Glutamatergic neuron (in vitro differentiated cells): ENCODE measurements around the gene TDRD9. TPM values are rescaled to one million over a fixed set of nuclear protein-coding genes. Genes with fewer than 3 reads are reported as not detected.
A peak's percentile ranks its signal among the peaks of the same experiment; 100 is the strongest.

Experiments used
- DNase-seq: peaks from one replicate; pipeline ENCODE4 v3.0.0; 2022
- H3K27ac Mint-ChIP-seq: one replicate; pipeline ENCODE4 v1.8.0; 2020; ENCODE audit warnings: mild to moderate bottlenecking, mixed read lengths, inconsistent platforms; ENCODE audit not compliant: unreplicated experiment
- H3K27me3 Mint-ChIP-seq: one replicate; pipeline ENCODE4 v1.8.0; 2020; ENCODE audit warnings: mild to moderate bottlenecking, moderate library complexity, mixed read lengths, inconsistent platforms; ENCODE audit not compliant: unreplicated experiment
- H3K36me3 Mint-ChIP-seq: one replicate; pipeline ENCODE4 v1.8.0; 2020; ENCODE audit warnings: mild to moderate bottlenecking, mixed read lengths, inconsistent platforms; ENCODE audit not compliant: unreplicated experiment
- H3K4me1 Mint-ChIP-seq: one replicate; pipeline ENCODE4 v1.8.0; 2020; ENCODE audit warnings: mild to moderate bottlenecking, low read depth, mixed read lengths, inconsistent platforms; ENCODE audit not compliant: unreplicated experiment
- H3K4me3 Mint-ChIP-seq: one replicate; pipeline ENCODE4 v1.8.0; 2020; ENCODE audit warnings: mild to moderate bottlenecking, mixed read lengths, inconsistent platforms; ENCODE audit not compliant: unreplicated experiment
- H3K9me3 Mint-ChIP-seq: one replicate; pipeline ENCODE4 v1.8.0; 2020; ENCODE audit warnings: mild to moderate bottlenecking, moderate library complexity, mixed read lengths, inconsistent platforms; ENCODE audit not compliant: unreplicated experiment
- total RNA-seq: library from RNA; stranded (reverse); fragmentation: NEBNext Ultra II Directional; extraction: Animal tissue kit (Norgen Biotek cat#: 25700); gene quantifications from one replicate; pipeline ENCODE4 v1.2.1, GENCODE V29; 2021; ENCODE audit not compliant: unreplicated experiment
- TF ChIP-seq, protein P1 (sequence below): fragments of 200-600 bp; sonication (generic); IDR thresholded peaks from one replicate; pipeline ENCODE4 v1.5.0; 2021; ENCODE audit not compliant: partially characterized antibody, unreplicated experiment

The TDRD9 gene
- total RNA-seq, 1 donor from 2014 or later, result not detected

DNA sequence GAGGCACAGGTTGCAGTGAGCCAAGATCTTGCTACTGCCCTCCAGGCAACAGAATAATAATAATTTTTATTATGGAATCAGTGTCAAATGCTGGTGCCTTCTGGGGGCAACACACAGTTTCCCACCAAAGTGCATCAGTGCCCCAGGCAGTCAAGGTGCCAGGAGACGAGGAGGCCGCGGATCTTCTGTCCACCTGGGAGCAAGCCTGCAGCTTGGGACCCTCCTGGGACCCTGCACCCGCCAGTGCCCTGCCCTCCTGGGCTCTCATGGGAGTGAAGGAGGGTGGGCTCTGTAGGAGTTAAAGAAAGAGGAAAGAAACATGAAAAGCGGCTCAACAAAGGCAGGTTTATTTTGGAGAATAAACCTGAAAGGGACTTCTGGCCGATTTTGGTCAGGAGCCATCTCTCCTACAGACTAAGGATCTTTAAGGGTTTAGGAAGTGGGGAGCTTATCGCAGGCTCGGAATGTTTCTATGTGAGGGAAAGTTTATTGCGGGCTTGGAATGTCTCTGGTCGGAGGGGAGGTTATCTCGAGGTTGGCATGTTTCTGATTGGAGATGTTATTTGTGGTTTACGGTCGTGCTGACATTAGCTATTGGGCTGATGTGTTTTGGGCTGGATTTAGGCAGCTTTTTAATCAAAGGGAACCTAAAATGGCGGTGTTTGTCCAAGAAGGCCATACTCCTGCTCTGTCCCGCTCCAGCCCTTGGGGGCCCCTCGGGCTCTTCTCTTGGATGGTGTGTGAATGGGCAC lies 156.2 kb downstream of the TDRD9 start:
- no peak for DNase-seq
- Mint-ChIP-seq H3K9me3 (no peaks in the 10 kb centered on the region), H3K4me3 (peak overlapping the region; percentile 39), H3K4me1 (peaks cover 4% of the 10 kb centered on the region), H3K27ac (no peak overlapping the region), H3K36me3 (no peaks in the 10 kb centered on the region), H3K27me3 (peaks cover 10% of the 10 kb centered on the region)
- TF ChIP-seq, protein P1, sequence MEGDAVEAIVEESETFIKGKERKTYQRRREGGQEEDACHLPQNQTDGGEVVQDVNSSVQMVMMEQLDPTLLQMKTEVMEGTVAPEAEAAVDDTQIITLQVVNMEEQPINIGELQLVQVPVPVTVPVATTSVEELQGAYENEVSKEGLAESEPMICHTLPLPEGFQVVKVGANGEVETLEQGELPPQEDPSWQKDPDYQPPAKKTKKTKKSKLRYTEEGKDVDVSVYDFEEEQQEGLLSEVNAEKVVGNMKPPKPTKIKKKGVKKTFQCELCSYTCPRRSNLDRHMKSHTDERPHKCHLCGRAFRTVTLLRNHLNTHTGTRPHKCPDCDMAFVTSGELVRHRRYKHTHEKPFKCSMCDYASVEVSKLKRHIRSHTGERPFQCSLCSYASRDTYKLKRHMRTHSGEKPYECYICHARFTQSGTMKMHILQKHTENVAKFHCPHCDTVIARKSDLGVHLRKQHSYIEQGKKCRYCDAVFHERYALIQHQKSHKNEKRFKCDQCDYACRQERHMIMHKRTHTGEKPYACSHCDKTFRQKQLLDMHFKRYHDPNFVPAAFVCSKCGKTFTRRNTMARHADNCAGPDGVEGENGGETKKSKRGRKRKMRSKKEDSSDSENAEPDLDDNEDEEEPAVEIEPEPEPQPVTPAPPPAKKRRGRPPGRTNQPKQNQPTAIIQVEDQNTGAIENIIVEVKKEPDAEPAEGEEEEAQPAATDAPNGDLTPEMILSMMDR, result no peak

DNA sequence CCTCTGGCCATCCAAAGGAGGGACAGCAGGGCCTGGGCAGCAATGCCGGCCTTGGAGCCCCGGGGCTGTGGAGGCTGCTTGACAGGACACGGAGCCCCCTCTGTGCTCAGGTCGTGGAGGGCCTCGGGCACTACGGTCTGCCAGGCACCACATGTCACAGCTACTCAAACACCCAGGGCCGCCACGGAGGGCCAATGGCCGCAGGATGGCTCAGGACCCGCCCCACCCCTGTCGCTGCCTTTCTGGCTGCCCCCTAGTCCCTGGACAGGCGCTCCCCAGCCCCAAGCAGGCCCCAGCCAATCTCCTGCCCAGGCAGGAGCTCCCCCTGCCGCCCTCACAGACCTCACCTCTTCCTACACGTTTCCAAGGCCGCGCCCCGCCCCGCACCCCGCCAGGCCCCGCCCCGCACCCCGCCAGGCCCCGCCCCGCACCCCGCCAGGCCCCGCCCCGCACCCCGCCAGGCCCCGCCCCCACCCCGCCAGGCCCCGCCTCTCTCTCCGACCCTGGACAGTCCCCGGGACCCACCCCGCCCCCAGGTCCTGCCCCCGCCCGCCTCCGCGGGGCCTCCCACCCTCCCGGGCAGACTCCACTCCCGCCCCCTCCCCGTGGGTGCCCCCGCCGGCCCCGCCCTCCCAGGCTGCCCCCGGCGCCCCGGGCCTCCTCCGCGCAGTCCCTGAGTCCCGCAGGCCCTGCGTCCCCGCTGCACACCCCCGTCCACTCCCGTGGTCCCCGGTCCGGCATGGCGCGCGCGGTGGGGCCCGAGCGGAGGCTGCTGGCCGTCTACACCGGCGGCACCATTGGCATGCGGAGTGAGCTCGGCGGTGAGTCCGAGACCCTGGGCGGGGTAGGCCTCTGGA lies 157.0 kb downstream of the TDRD9 start, which contains the start of gene ASPG:
Gene ASPG, plus strand, starts transcription at position 669 of the 857 bp plus-strand sequence. Its CDS starts 71 bp downstream, at position 740.
- TF ChIP-seq, protein P1, result no peak
- H3K4me1 Mint-ChIP-seq, result peaks cover 4% of the 10 kb centered on the region

DNA sequence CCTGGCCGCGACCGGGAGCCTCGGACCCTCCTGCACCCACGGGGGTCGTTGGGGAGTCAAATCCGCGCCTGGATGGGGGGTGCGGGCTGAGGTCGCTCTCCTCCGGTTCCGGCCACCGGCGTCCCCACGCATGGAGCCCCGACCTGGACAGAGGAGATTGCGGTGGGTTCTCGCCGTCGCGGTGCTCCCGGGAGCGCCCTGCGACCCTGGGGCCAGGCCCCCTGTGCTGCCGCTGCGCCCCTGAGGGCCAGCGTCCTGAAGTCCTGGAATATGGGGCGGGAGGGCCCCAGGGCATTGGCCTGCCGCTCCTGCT lies 157.6 kb downstream of the TDRD9 start:
- no peak for DNase-seq
- no peak overlapping the region for H3K27ac Mint-ChIP-seq
- H3K36me3 Mint-ChIP-seq, result no peaks in the 10 kb centered on the region
- TF ChIP-seq, protein P1, result no peak
- no peaks in the 10 kb centered on the region for H3K9me3 Mint-ChIP-seq
- peaks cover 4% of the 10 kb centered on the region for H3K4me1 Mint-ChIP-seq
- H3K4me3 Mint-ChIP-seq, result no peak overlapping the region
- H3K27me3 Mint-ChIP-seq, result peaks cover 10% of the 10 kb centered on the region

More for the DNA sequence above, 157.0 kb downstream of the TDRD9 start, which contains the start of gene ASPG:
- no peaks in the 10 kb centered on the region for H3K36me3 Mint-ChIP-seq
- no peaks in the 10 kb centered on the region for H3K9me3 Mint-ChIP-seq
- H3K4me3 Mint-ChIP-seq, result peak within 1 kb of the TSS; percentile 39
- peaks cover 10% of the 10 kb centered on the region for H3K27me3 Mint-ChIP-seq
- DNase-seq, result peak; percentile 52
- no peak within 1 kb of the TSS for H3K27ac Mint-ChIP-seq

DNA sequence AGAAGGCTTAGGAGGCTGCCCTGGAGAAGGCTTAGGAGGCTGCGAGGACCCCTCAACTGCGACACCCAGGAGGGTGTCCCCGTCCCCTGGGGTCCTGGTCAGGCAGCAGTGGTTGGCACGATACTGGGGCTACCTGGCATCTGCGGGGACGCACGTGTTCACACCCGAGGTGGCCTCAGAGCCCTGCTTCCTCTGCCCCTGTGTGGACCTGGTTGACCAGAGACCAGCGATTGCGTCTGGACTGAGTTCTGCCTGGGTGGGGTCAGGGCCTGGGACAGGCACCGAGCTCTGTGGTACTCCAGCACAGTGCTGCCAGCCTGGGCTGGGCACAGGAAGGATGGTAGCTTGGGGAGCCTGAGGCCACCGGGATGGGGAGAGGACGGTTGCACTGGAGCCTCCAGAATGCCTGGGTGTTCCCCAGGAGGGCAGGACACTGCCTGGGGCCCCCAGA lies 158.0 kb downstream of the TDRD9 start:
- TF ChIP-seq, protein P1, result no peak
- no peak for DNase-seq
- H3K4me3 Mint-ChIP-seq, result no peak overlapping the region

More for the DNA sequence above, 158.0 kb downstream of the TDRD9 start:
- Mint-ChIP-seq H3K4me1 (peaks cover 4% of the 10 kb centered on the region), H3K36me3 (no peaks in the 10 kb centered on the region), H3K9me3 (no peaks in the 10 kb centered on the region), H3K27ac (no peak overlapping the region), H3K27me3 (peaks cover 10% of the 10 kb centered on the region)
